Spleen (tissue), 11 donors: ENCODE measurements around the gene CYRIA. TPM values are rescaled to one million over a fixed set of nuclear protein-coding genes. Genes with fewer than 3 reads are reported as not detected.

Experiments used
- DNase-seq: peaks from one replicate; pipeline ENCODE4 v3.0.0-alpha.2; 2020
- H3K27ac ChIP-seq, 8 donors: fragments of 200-600 bp; sonication (generic) in 7 of 8; 1 replicate in 4 of 8; 2 replicates in 4 of 8; pipeline versions ENCODE4 v1.5.0 to v1.8.0; 2016 to 2021; ENCODE audit warnings: inconsistent platforms in 4 of 8, mild to moderate bottlenecking in 4 of 8, moderate library complexity in 1 of 8
- H3K27me3 ChIP-seq, 7 donors: fragments of 200-600 bp; sonication (generic) in 6 of 7; replicated peaks in 1 of 7; 1 replicate in 4 of 7; 2 replicates in 3 of 7; pipeline versions ENCODE4 v1.5.0 to v1.8.0; 2016 to 2021; ENCODE audit warnings: inconsistent platforms in 3 of 7, mild to moderate bottlenecking in 1 of 7
- H3K36me3 ChIP-seq, 6 donors: fragments of 200-600 bp; sonication (generic) in 5 of 6; 1 replicate in 4 of 6; 2 replicates in 2 of 6; pipeline versions ENCODE4 v1.5.0 to v1.8.0; 2016 to 2021; ENCODE audit warnings: inconsistent platforms in 2 of 6
- H3K4me1 ChIP-seq, 6 donors: fragments of 200-600 bp; sonication (generic) in 5 of 6; 1 replicate in 3 of 6; 2 replicates in 3 of 6; pipeline versions ENCODE4 v1.5.0 to v1.8.0; 2016 to 2021; ENCODE audit warnings: inconsistent platforms in 3 of 6
- H3K4me3 ChIP-seq, 8 donors: fragments of 200-600 bp; sonication (generic) in 7 of 8; 1 replicate in 4 of 8; 2 replicates in 4 of 8; pipeline versions ENCODE4 v1.5.0 to v1.8.0; 2016 to 2021; ENCODE audit warnings: inconsistent platforms in 4 of 8, mild to moderate bottlenecking in 4 of 8, moderate library complexity in 2 of 8
- H3K9me3 ChIP-seq, 8 donors: fragments of 200-600 bp; sonication (generic) in 7 of 8; 1 replicate in 4 of 8; 2 replicates in 4 of 8; pipeline versions ENCODE4 v1.5.0 to v1.8.0; 2016 to 2021; ENCODE audit warnings: inconsistent platforms in 4 of 8
- CTCF ChIP-seq, 11 experiments: fragments of 200-600 bp in 7 of 11; fragments of 450-650 bp in 4 of 11; sonication (generic) in 4 of 11; IDR thresholded peaks in 8 of 11; conservative IDR thresholded peaks in 3 of 11; 1 replicate in 7 of 11; 2 replicates in 4 of 11; pipeline versions ENCODE4 v1.4.0 to v1.8.0; 2016 to 2021; ENCODE audit warnings: antibody characterized with exemption in 11 of 11, inconsistent platforms in 4 of 11, mild to moderate bottlenecking in 1 of 11
- POLR2A ChIP-seq, 3 donors: fragments of 450-650 bp; IDR thresholded peaks; one replicate each; pipeline ENCODE4 v1.5.1; 2017; ENCODE audit warnings: antibody characterized with exemption in 3 of 3, mild to moderate bottlenecking in 1 of 3
- POLR2AphosphoS5 ChIP-seq, 3 donors: sonication (generic); formaldehyde crosslinking; IDR thresholded peaks; one replicate each; pipeline ENCODE4 v1.5.1; 2017; ENCODE audit warnings: antibody characterized with exemption in 3 of 3
- WGBS, 5 donors: extraction: QIAGEN DNeasy Blood & Tissue Kit in 3 of 5; methylation state at CpG; one replicate each; pipeline versions ENCODE4 v1.1.5 to v1.1.7; 2013 to 2018; 5-methylcytosine and 5-hydroxymethylcytosine counted together
- intact Hi-C: fragments of 100-400 bp; cut with DNase I; formaldehyde crosslinking; loops from one replicate; pipeline ENCODE4 v1.15.0; 2023; ENCODE audit warnings: low total_unique reads
- polyA plus RNA-seq, 3 donors: library from polyadenylated mRNA; stranded (reverse); fragments of 200-250 nt; gene quantifications; one replicate each; pipeline ENCODE4 v1.2.1, GENCODE V29; 2013
- total RNA-seq, 7 donors: library from RNA; depleted of rRNA in 3 of 7; stranded (reverse); fragments of >200 nt in 3 of 7; fragmentation: NEBNext Ultra II Directional in 4 of 7; extraction: Animal tissue kit (Norgen Biotek cat#: 25700) in 4 of 7; gene quantifications; one replicate each; pipeline versions ENCODE4 v1.1.0 to v1.2.1, GENCODE V29; 2016 to 2021
- donor health status: healthy with polysubstance abuse.
- donor health status: DM: no; HTN: no; CAD: no; lungs with moderate emphysema.
- donor health status: DM: no; HTN: no; CAD: no.
- donor health status: Bipolar disorder and iron deficiency.
- donor health status: healthy.
- donor health status: DM: no; HTN: no; CAD: no.
- donor health status: DM: yes; HTN: yes; CAD: no.

Gene CYRIA
- total and polyA plus RNA-seq, 10 donors, result 11.1 to 87.9 (median 65.7) TPM

GRCh38 chr2:16638946-16639345, 26.7 kb downstream of the CYRIA start:
- 16 to 32% (median 28%) methylated on average over 8 of the region's 8 CpGs for WGBS, 5 donors
- H3K27ac ChIP-seq, result peak overlapping the region in 4 of 8 donors; percentile 12 to 57 (median 36)

GRCh38 chr2:16637304-16637703, 28.3 kb downstream of the CYRIA start:
- WGBS, 5 donors, result 71 to 94% (median 82%) methylated on average over 1 of the region's 1 CpG
- no peak for DNase-seq
- Histone ChIP-seq H3K4me3 (no peak overlapping the region), H3K4me1 (peaks cover 22 to 100% (median 84%) of the 10 kb centered on the region in 6 donors), H3K9me3 (peaks cover 0 to 4% (median 0%) of the 10 kb centered on the region in 8 donors), H3K27me3 (no peaks in the 10 kb centered on the region), H3K36me3 (peaks cover 0 to 44% (median 2%) of the 10 kb centered on the region in 6 donors), H3K27ac (peak overlapping the region in 1 of 8 donors; percentile 50)
- intact Hi-C loops, result no loop called here
- no peak for TF ChIP-seq CTCF (IDR thresholded peaks at IDR 0.05 in 8 of 11, conservative IDR thresholded peaks at IDR 0.05 in 3 of 11)
- TF ChIP-seq POLR2AphosphoS5 (IDR thresholded peaks at IDR 0.05), result no peak
- no peak for TF ChIP-seq POLR2A (IDR thresholded peaks at IDR 0.05)

More at GRCh38 chr2:16638946-16639345, 26.7 kb downstream of the CYRIA start:
- H3K27me3 ChIP-seq, result no peaks in the 10 kb centered on the region
- no peak for DNase-seq
- peak overlapping the region in 1 of 8 donors; percentile 12 for H3K4me3 ChIP-seq
- intact Hi-C loops, result no loop called here
- H3K36me3 ChIP-seq, result peaks cover 0 to 54% (median 2%) of the 10 kb centered on the region in 6 donors
- peaks cover 0 to 4% (median 0%) of the 10 kb centered on the region in 8 donors for H3K9me3 ChIP-seq
- peaks cover 29 to 100% (median 84%) of the 10 kb centered on the region in 6 donors for H3K4me1 ChIP-seq
- TF ChIP-seq POLR2A (IDR thresholded peaks at IDR 0.05) (no peak), POLR2AphosphoS5 (IDR thresholded peaks at IDR 0.05) (no peak), CTCF (IDR thresholded peaks at IDR 0.05 in 8 of 11, conservative IDR thresholded peaks at IDR 0.05 in 3 of 11) (no peak)

- no peak for DNase-seq
- Histone ChIP-seq H3K27me3 (no peaks in the 10 kb centered on the region), H3K4me3 (no peak overlapping the region), H3K27ac (peak overlapping the region in 4 of 8 donors; percentile 18 to 64 (median 38)), H3K36me3 (peaks cover 0 to 44% (median 2%) of the 10 kb centered on the region in 6 donors), H3K4me1 (peaks cover 18 to 100% (median 84%) of the 10 kb centered on the region in 6 donors), H3K9me3 (peaks cover 0 to 4% (median 0%) of the 10 kb centered on the region in 8 donors)
- TF ChIP-seq CTCF (IDR thresholded peaks at IDR 0.05 in 8 of 11, conservative IDR thresholded peaks at IDR 0.05 in 3 of 11) (no peak), POLR2AphosphoS5 (IDR thresholded peaks at IDR 0.05) (peak in 1 of 3 donors; percentile 39)
- intact Hi-C loops, result no loop called here
- 55 to 65% (median 59%) methylated on average over 14 to 15 of the region's 15 CpGs for WGBS, 5 donors
These were observed 29.6 kb downstream of the CYRIA start for GRCh38 chr2:16635791-16636699.
